IPS-18a (cell line): ENCODE measurements around the gene TTLL8.

Experiments
- H3K27ac ChIP-seq: one replicate; pipeline ENCODE4 v1.5.1; 2013; ENCODE audit warnings: low read length
- H3K27me3 ChIP-seq: one replicate; pipeline ENCODE4 v1.6.1; 2013; ENCODE audit warnings: mild to moderate bottlenecking, low read length; ENCODE audit not compliant: control insufficient read depth, insufficient read depth
- H3K36me3 ChIP-seq: one replicate; pipeline ENCODE4 v1.6.1; 2013; ENCODE audit warnings: low read depth, low read length; ENCODE audit not compliant: control insufficient read depth
- H3K4me1 ChIP-seq: one replicate; pipeline ENCODE4 v1.6.1; 2013; ENCODE audit warnings: low read depth, low read length; ENCODE audit not compliant: control insufficient read depth
- H3K4me3 ChIP-seq: one replicate; pipeline ENCODE4 v1.5.1; 2013; ENCODE audit warnings: low read length
- H3K9ac ChIP-seq: one replicate; pipeline ENCODE4 v1.6.1; 2013; ENCODE audit warnings: mild to moderate bottlenecking, low read length, moderate library complexity
- H3K9me3 ChIP-seq: one replicate; pipeline ENCODE4 v1.6.1; 2013; ENCODE audit warnings: low read depth, low read length; ENCODE audit not compliant: control insufficient read depth

The TTLL8 gene

DNA sequence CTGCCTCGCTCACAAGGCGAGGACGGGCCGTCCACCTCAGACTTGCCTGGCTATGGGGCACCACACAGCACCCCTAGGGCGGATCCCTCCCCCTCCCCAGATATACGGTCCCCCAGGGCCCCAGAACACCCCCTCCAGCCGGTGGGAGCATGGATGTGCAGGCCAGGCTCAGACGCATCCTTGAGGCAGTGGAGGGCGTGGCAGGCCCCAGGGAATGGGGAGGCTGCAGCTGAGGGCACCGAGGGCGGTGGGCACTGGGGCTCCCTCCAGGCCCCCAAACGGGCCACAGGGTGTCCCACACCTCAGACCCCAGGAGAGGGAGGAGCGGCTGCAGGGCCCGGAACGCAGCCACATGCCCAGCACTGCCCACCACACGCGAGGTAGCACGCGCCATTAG is 12.1 kb downstream of the TTLL8 start:
- H3K27ac ChIP-seq = no peak overlapping the region
- no peaks in the 10 kb centered on the region for H3K4me1 ChIP-seq
- no peak overlapping the region for H3K9ac ChIP-seq
- H3K9me3 ChIP-seq = no peaks in the 10 kb centered on the region
- H3K27me3 ChIP-seq = no peaks in the 10 kb centered on the region
- H3K36me3 ChIP-seq = no peaks in the 10 kb centered on the region
- H3K4me3 ChIP-seq = no peak overlapping the region

DNA sequence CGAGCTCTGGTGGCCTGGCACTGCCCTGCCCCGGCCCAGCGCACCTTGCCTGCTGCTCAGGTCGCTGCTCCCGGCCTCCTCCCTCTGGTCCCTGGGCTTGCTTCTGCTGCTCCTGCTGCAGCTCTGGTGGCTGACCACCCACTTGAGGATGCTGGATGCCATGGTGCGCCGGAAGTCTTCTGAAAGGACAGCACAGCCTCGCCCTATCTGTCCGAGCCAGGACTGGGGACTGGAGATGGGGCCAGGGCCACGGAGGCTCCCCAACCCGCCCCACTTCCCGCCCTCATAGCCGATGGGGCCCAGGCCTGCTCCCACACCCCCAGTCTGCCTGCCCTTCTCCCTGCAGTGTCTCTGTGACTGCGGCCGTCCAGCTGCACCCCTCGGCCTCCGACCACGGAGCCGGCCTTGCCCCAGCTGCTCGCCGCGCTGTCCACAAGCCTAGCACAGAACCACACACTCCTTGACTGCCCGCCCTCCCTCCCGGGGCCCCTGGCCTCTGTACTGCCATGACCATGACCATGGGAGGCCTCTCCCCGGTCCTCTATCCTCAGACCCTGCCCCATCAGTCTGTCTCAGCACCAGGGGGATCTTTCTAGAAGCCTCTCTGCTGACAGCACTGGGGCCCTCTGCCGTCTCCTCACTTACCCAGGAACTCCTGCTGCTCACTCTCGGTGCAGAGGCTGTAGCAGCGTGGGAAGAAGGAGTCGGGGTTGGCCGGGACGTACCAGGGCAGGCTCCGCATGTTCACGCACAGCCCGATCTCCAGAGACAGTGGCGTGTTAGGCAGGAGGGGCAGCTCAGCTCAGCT is 12.7 kb downstream of the TTLL8 start:
- H3K4me3 ChIP-seq = no peak overlapping the region
- H3K36me3 ChIP-seq = no peaks in the 10 kb centered on the region
- H3K9me3 ChIP-seq = no peaks in the 10 kb centered on the region
- no peaks in the 10 kb centered on the region for H3K27me3 ChIP-seq
- no peaks in the 10 kb centered on the region for H3K4me1 ChIP-seq
- H3K9ac ChIP-seq = no peak overlapping the region
- H3K27ac ChIP-seq = no peak overlapping the region

DNA sequence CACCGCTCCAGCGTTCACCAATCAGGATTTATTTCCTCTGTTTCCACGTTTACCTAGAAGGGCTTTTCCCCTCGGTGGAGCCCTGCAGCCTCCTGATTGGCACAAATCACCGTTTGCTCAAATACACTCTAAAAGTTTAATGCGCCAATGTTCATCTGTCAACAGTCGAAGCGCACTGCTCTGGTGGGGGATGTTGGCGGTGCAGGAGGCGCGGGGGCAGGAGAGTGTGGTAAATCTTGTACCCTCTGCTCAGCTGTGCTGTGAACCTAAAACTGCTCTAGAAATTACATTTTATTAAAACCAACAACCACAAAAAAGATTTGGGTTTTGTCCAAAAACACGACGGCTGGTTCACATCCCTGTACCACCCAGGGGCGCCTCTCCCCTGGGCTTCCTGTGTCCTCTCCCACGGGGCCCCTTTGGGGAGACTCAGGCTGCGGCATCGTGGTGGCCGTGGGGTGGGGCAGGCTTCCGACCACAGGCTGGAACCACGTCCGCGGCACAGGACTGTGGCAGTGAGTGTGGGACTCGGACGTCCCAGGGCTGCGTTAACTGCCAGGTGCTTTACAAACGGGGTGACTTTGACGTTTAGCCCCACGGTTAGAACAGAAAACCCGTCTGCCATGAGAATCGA is 13.5 kb downstream of the TTLL8 start:
- Histone ChIP-seq H3K4me1 (no peaks in the 10 kb centered on the region), H3K27ac (no peak overlapping the region), H3K9me3 (no peaks in the 10 kb centered on the region), H3K36me3 (no peaks in the 10 kb centered on the region), H3K9ac (no peak overlapping the region), H3K4me3 (no peak overlapping the region), H3K27me3 (no peaks in the 10 kb centered on the region)

DNA sequence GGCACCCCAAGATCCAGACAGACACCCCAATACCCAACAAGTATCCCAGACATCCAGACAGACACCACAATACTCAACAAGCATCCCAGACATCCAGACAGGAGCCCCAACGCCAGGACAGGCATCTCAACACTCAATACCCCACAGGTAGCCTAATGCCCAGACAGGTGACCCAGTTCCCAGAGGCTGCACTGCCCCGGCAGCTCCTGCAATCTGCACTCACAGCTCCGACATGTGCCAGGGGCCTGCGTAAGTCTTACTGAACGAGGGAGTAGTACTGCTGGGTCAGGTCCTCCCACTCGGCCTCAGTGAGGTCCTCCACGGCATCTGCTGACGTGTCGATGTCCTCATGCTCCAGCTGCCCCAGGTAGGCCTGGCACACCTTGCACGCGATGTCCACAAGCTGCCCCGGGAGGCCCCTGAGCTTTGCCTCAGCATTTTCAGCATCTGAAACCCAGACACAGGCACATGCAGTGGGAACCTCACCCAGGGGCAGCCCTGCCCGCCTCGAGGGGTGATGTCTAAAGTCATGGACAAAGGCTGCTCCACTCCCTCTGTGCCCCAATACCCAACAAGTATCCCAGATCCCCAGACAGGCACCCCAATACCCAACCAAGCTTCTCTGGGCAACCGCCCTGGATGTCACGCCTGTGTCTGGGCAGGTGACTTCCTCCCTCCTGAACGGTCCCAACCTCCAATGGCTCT is 16.6 kb downstream of the TTLL8 start:
- Histone ChIP-seq H3K9ac (no peak overlapping the region), H3K27ac (no peak overlapping the region), H3K27me3 (no peaks in the 10 kb centered on the region), H3K36me3 (no peaks in the 10 kb centered on the region), H3K4me1 (no peaks in the 10 kb centered on the region), H3K4me3 (no peak overlapping the region), H3K9me3 (no peaks in the 10 kb centered on the region)

DNA sequence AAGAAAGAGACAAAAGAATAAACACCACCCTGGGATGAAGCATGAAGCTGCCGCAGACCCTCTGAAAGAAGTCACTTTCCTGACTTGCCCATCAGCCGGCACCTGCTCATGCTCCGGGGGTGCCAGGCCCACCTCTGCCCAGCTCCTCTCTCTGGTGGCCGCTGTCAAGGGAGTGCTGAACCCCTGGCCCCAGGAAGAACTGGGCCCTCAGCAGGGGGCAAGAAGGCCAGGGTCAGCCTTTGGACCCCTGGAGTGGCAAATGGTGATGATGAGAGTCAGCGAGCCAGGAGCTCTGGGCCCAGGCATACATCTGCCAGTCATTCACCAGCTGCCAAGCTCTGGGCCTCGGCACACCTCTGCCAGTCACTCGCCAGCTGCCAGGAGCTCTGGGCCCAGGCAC is 17.4 kb downstream of the TTLL8 start:
- Histone ChIP-seq H3K27me3 (no peaks in the 10 kb centered on the region), H3K9me3 (no peaks in the 10 kb centered on the region), H3K9ac (no peak overlapping the region), H3K27ac (no peak overlapping the region), H3K4me3 (no peak overlapping the region), H3K4me1 (no peaks in the 10 kb centered on the region), H3K36me3 (no peaks in the 10 kb centered on the region)

DNA sequence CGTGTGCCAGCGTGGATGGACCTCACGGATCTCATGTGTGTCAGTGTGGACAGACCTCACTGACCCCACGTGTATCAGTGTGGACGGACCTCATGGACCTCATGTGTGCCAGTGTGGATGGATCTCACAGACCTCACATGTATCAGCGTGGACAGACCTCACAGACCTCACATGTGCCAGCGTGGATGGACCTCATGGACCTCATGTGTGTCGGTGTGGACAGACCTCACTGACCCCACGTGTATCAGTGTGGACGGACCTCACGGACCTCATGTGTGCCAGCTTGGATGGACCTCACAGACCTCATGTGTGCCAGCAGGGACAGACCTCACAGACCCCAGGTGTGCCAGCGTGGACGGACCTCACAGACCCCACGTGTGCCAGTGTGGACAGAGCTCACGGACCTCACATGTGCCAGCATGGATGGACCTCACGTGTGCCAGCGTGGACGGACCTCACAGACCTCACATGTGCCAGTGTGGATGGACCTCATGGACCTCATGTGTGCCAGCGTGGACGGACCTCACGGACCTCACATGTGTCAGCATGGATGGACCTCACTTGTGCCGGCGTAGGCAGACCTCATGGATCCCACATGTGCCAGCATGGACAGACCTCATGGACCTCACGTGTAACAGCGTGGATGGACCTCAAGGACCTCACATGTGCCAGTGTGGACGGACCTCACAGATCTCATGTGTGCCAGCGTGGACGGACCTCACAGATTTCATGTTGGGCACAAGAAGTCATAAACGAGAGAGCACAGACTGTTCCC is 18.2 kb downstream of the TTLL8 start:
- no peak overlapping the region for H3K4me3 ChIP-seq
- no peak overlapping the region for H3K9ac ChIP-seq

DNA sequence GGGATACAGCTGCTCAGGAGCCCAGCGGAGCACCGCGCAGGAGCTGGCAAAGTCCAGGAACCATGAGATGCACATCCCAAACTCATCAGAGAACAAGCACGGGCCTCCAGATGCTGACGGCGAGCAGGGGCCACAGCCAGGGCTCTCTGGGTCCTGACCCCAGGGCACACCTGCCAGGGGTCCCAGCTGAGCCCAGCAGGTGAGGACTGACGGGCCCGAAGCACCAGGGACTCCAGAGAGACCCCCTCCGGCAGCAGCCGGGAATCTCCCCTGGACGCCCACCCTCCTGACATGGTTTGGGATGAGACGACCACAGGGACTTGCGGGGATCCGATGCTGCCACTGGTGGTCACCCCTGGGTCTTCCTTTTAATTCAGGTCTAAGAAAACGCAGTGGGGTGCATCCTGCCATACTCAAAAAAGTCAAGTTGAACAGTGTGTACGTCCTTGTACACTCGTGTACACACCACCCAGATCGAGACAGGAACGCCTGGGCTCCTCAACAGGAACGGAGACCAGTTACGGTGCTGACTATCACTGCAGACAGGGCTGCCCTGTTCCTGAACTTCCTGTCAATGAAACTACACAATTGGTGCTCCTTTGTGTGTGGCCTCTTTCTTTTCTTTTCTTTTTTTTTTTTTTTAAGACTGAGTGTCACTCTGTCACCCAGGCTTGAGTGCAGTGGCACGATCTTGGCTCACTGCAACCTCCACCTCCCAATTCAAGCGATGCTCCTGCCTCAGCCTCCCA is 21.9 kb downstream of the TTLL8 start:
- no peak overlapping the region for H3K27ac ChIP-seq
- no peaks in the 10 kb centered on the region for H3K9me3 ChIP-seq
- no peaks in the 10 kb centered on the region for H3K36me3 ChIP-seq
- peaks cover 1% of the 10 kb centered on the region for H3K27me3 ChIP-seq
- no peak overlapping the region for H3K9ac ChIP-seq
- H3K4me1 ChIP-seq = no peaks in the 10 kb centered on the region
- no peak overlapping the region for H3K4me3 ChIP-seq

More for the DNA sequence above, 18.2 kb downstream of the TTLL8 start:
- Histone ChIP-seq H3K27me3 (no peaks in the 10 kb centered on the region), H3K4me1 (no peaks in the 10 kb centered on the region), H3K9me3 (no peaks in the 10 kb centered on the region), H3K27ac (no peak overlapping the region), H3K36me3 (no peaks in the 10 kb centered on the region)

DNA sequence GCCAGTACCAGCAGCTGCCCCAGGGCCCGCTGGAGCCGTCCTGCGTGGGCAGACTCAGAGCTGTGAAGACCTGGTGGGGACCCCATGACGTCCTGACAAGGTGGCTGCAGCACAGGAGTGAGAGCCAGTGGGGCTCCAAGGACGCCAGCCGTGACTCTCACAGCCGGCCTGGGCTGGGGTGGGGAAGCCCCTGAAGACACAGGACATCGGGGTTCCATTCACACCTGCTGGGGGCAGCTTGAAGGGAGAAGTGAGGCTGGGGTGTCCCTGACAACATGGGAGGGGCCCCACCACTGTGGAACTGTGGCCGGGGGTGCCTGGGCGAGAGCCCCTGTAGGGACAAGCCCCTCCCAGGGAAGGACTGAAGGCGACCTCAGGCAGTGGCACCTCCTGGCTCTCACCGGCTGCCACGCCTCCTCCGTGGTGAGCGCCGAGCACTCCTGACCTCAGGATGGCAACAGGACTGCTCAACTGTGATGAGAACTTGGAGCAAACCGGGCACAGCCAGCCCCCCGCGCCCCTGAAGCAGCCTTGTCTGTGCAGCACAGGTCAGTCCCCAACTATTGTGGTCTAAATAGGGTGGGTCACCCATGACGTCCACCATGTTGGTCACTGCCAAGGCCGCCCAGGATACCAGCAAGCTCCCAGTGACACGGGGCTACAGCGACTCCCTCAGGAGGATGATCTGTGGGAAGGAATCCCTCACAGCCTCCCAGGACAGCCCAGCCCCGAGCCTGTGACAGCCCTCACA is 22.8 kb downstream of the TTLL8 start:
- peaks cover 10% of the 10 kb centered on the region for H3K27me3 ChIP-seq

DNA sequence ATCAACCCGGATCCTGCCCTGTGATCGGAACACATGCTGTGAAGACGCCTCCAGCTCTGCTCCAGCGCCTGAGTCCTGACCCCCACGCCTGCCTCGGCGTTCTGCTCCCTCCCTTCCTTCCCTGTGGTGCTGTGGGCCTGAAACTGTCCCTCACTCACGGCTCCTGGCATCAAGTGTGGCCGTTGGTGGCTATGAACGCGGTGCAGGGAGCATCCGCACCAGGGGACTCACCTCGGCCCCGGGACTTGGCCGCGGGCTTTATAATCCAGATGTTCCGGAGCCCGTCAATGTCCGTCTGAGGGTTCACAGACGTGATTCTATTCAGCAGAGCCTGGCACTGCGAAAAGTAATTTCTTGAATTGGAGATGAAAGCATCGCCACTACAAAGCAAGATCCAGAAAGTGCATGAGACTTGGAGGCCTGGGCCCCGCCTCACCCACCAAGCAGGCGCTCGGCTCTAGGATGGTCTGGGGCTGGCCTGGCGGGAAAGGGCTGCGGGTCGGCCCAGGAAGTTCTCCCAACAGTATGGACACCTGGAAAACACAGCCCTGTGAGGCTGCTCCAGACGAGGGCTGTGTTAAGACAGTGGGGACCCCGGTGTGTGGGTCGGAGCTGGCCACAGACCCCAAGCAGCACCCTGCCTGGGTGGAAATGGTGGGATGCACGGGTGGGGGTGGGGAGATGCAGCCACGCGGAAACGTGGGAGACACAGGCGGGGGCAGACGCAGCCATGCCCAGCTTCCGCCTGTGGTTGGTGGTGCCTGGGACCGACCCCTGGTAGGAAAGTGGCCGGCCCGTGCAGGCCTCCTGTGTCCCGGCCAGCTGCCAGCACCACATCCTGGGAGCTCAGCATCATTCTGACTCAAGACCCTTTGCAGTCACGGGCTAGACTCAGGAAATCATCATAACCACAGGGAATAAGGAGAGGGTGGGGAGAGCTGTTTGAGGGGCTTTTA is 23.7 kb downstream of the TTLL8 start:
- Histone ChIP-seq H3K4me3 (no peak overlapping the region), H3K27me3 (peaks cover 17% of the 10 kb centered on the region), H3K9me3 (no peaks in the 10 kb centered on the region), H3K36me3 (no peaks in the 10 kb centered on the region), H3K4me1 (no peaks in the 10 kb centered on the region), H3K9ac (no peak overlapping the region), H3K27ac (no peak overlapping the region)

More for the DNA sequence above, 22.8 kb downstream of the TTLL8 start:
- no peaks in the 10 kb centered on the region for H3K4me1 ChIP-seq
- no peak overlapping the region for H3K4me3 ChIP-seq
- no peak overlapping the region for H3K9ac ChIP-seq
- H3K36me3 ChIP-seq = no peaks in the 10 kb centered on the region
- H3K27ac ChIP-seq = no peak overlapping the region
- H3K9me3 ChIP-seq = no peaks in the 10 kb centered on the region
